CD4-positive, alpha-beta T cell (primary cell): ENCODE results near the gene RGCC. TPM values are rescaled to one million over a fixed set of nuclear protein-coding genes. Genes with fewer than 3 reads are reported as not detected.
A peak's percentile ranks its signal among the peaks of the same experiment; 100 is the strongest.

Experiments
- ATAC-seq: fragments of 200-7000 bp; cut with Tn5 transposase; one replicate; pipeline ENCODE4 v1.10.0; 2022; ENCODE audit warnings: mild to moderate bottlenecking; ENCODE audit not compliant: poor library complexity
- CTCF ChIA-PET: fragments of 350-600 bp; sonication (Branson Sonifier 250); formaldehyde crosslinking; loops from one replicate; lab custom pipeline; 2021; ENCODE audit warnings: antibody characterized with exemption, inconsistent platforms; lab: Charles Lee
- POLR2A ChIA-PET: fragments of 350-600 bp; sonication (Branson Sonifier 250); formaldehyde crosslinking; loops from one replicate; lab custom pipeline; 2021; ENCODE audit warnings: antibody characterized with exemption, inconsistent platforms; lab: Charles Lee
- DNase-seq, 14 experiments: peaks; one replicate each; pipeline ENCODE4 v3.0.0-alpha.2; 2013 to 2020; ENCODE audit warnings: mixed read lengths in 2 of 14
- H3K27ac ChIP-seq, 2 donors: one replicate each; pipeline versions ENCODE4 v1.5.1 to v1.7.0; 2013; ENCODE audit warnings: low read length in 2 of 2, low read depth in 1 of 2, mild to moderate bottlenecking in 1 of 2
- H3K27me3 ChIP-seq, 2 experiments: 1 replicate in 1 of 2; 2 replicates in 1 of 2; pipeline versions ENCODE4 v1.6.1 to v1.7.0; 2013; ENCODE audit warnings: low read length in 2 of 2, control low read depth in 1 of 2, mild to moderate bottlenecking in 1 of 2, moderate library complexity in 1 of 2; ENCODE audit not compliant: insufficient read depth in 2 of 2, control insufficient read depth in 1 of 2
- H3K36me3 ChIP-seq: one replicate; pipeline ENCODE4 v1.6.1; 2013; ENCODE audit warnings: low read length, control low read depth; ENCODE audit not compliant: insufficient read depth
- H3K4me1 ChIP-seq: one replicate; pipeline ENCODE4 v1.6.1; 2013; ENCODE audit warnings: low read length, control low read depth; ENCODE audit not compliant: insufficient read depth
- H3K4me3 ChIP-seq: one replicate; pipeline ENCODE4 v1.5.1; 2013; ENCODE audit warnings: mild to moderate bottlenecking, low read length, moderate library complexity
- H3K9me3 ChIP-seq, 2 experiments: 1 replicate in 1 of 2; 2 replicates in 1 of 2; pipeline versions ENCODE4 v1.6.1 to v1.7.0; 2013; ENCODE audit warnings: low read length in 2 of 2, mild to moderate bottlenecking in 2 of 2, control low read depth in 1 of 2, moderate library complexity in 1 of 2; ENCODE audit not compliant: control insufficient read depth in 1 of 2, insufficient read depth in 1 of 2
- H3K27ac Mint-ChIP-seq: one replicate; pipeline ENCODE4 v1.8.0; 2020; ENCODE audit warnings: mixed read lengths
- H3K27me3 Mint-ChIP-seq: one replicate; pipeline ENCODE4 v1.8.0; 2021; ENCODE audit warnings: mixed read lengths
- H3K36me3 Mint-ChIP-seq: one replicate; pipeline ENCODE4 v1.8.0; 2021; ENCODE audit warnings: low read depth, mixed read lengths
- H3K4me1 Mint-ChIP-seq: one replicate; pipeline ENCODE4 v1.8.0; 2021; ENCODE audit warnings: low read depth, mixed read lengths
- H3K4me3 Mint-ChIP-seq: one replicate; pipeline ENCODE4 v1.8.0; 2020; ENCODE audit warnings: mild to moderate bottlenecking, mixed read lengths
- H3K9me3 Mint-ChIP-seq: one replicate; pipeline ENCODE4 v1.8.0; 2020; ENCODE audit warnings: mixed read lengths
- CTCF ChIP-seq: fragments of 200-600 bp; IDR thresholded peaks from one replicate; pipeline ENCODE4 v1.8.0; 2022; ENCODE audit warnings: antibody characterized with exemption, mild to moderate bottlenecking
- intact Hi-C, 2 experiments: fragments of 100-400 bp; cut with DNase I in 1 of 2; cut with micrococcal nuclease in 1 of 2; formaldehyde crosslinking; loops; one replicate each; pipeline versions ENCODE4 v1.15.1 to v1.9.0; 2023 to 2025; cut with DNase I, micrococcal nuclease
- total RNA-seq, 174 experiments: library from RNA in 2 of 174; stranded (reverse) in 2 of 174; gene quantifications; one replicate each; pipeline ENCODE4 v1.2.3 and lab custom pipeline; 2021 to 2026

Gene RGCC
- total RNA-seq, 2 experiments from 2014 or later: 752 to 758 TPM

GRCh38 chr13:41511827-41512226 is 54.5 kb downstream of the RGCC start:
- ChIA-PET POLR2A (no interaction called here), CTCF (interaction anchor here (1.0 to 1.5 kb wide), 2 partner anchors 47 to 52 kb away, joined by 3 to 4 read pairs; no protein-coding TSS in a partner anchor)
- DNase-seq (no peak), ATAC-seq (no peak)
- no peak for TF ChIP-seq CTCF
- H3K27ac ChIP-seq: no peak overlapping the region
- no peaks in the 10 kb centered on the region for H3K27me3 Mint-ChIP-seq
- no peak overlapping the region for H3K27ac Mint-ChIP-seq
- no peaks in the 10 kb centered on the region for H3K9me3 Mint-ChIP-seq
- H3K4me1 Mint-ChIP-seq: no peaks in the 10 kb centered on the region
- H3K27me3 ChIP-seq: no peaks in the 10 kb centered on the region
- H3K4me1 ChIP-seq: peaks cover 3% of the 10 kb centered on the region
- no peaks in the 10 kb centered on the region for H3K36me3 Mint-ChIP-seq
- intact Hi-C loops: loop anchor here in 1 of 2 experiments (5.0 kb wide), 1 partner anchor 45 kb away; no protein-coding TSS in a partner anchor
- H3K9me3 ChIP-seq: no peaks in the 10 kb centered on the region
- H3K36me3 ChIP-seq: no peaks in the 10 kb centered on the region
- H3K4me3 Mint-ChIP-seq: no peak overlapping the region
- no peak overlapping the region for H3K4me3 ChIP-seq

- TF ChIP-seq CTCF: no peak
- intact Hi-C loops: loop anchor here in 1 of 2 experiments (5.0 kb wide), 1 partner anchor 45 kb away; no protein-coding TSS in a partner anchor
- no peaks in the 10 kb centered on the region for H3K4me1 Mint-ChIP-seq
- Histone ChIP-seq H3K4me3 (no peak overlapping the region), H3K9me3 (no peaks in the 10 kb centered on the region), H3K27me3 (no peaks in the 10 kb centered on the region), H3K4me1 (peaks cover 3% of the 10 kb centered on the region), H3K36me3 (no peaks in the 10 kb centered on the region), H3K27ac (no peak overlapping the region)
- ChIA-PET CTCF (interaction anchor here (1.0 to 1.5 kb wide), 2 partner anchors 47 to 53 kb away, joined by 3 to 4 read pairs; no protein-coding TSS in a partner anchor), POLR2A (no interaction called here)
- H3K36me3 Mint-ChIP-seq: no peaks in the 10 kb centered on the region
- ATAC-seq: no peak
- no peak overlapping the region for H3K27ac Mint-ChIP-seq
- DNase-seq: peak in 2 of 14 experiments; percentile 30 to 38
- H3K27me3 Mint-ChIP-seq: no peaks in the 10 kb centered on the region
- no peaks in the 10 kb centered on the region for H3K9me3 Mint-ChIP-seq
- no peak overlapping the region for H3K4me3 Mint-ChIP-seq
Measured at GRCh38 chr13:41512441-41512840, 55.1 kb downstream of the RGCC start.

GRCh38 chr13:41513600-41513999 is 56.2 kb downstream of the RGCC start:
- H3K27me3 Mint-ChIP-seq: no peaks in the 10 kb centered on the region
- no peaks in the 10 kb centered on the region for H3K4me1 Mint-ChIP-seq
- POLR2A ChIA-PET: no interaction called here
- H3K27ac Mint-ChIP-seq: no peak overlapping the region
- no peaks in the 10 kb centered on the region for H3K36me3 Mint-ChIP-seq
- H3K4me1 ChIP-seq: peaks cover 3% of the 10 kb centered on the region
- H3K27me3 ChIP-seq: no peaks in the 10 kb centered on the region
- H3K9me3 Mint-ChIP-seq: no peaks in the 10 kb centered on the region
- intact Hi-C loops: loop anchor here in 1 of 2 experiments (5.0 kb wide), 1 partner anchor 44 kb away; no protein-coding TSS in a partner anchor
- TF ChIP-seq CTCF: no peak
- ATAC-seq (no peak), DNase-seq (no peak)
- no peak overlapping the region for H3K4me3 Mint-ChIP-seq
- no peak overlapping the region for H3K4me3 ChIP-seq
- H3K9me3 ChIP-seq: no peaks in the 10 kb centered on the region
- H3K36me3 ChIP-seq: no peaks in the 10 kb centered on the region
- H3K27ac ChIP-seq: no peak overlapping the region
- CTCF ChIA-PET: no interaction called here
